Kidney epithelial cell (primary cell): Measurements from ENCODE around the gene HAT1. TPM values are rescaled to one million over a fixed set of nuclear protein-coding genes. Genes with fewer than 3 reads are reported as not detected.

Experiments used
- DNase-seq: peaks from one replicate; pipeline ENCODE4 v3.0.0-alpha.2; 2010; ENCODE audit warnings: low read depth
- H3K27me3 ChIP-seq: 2 replicates; pipeline ENCODE4 v1.6.0; 2011; ENCODE audit warnings: low read length; ENCODE audit not compliant: control insufficient read depth, insufficient read depth
- H3K36me3 ChIP-seq: 2 replicates; pipeline ENCODE4 v1.5.1; 2011; ENCODE audit warnings: low read length; ENCODE audit not compliant: control insufficient read depth, insufficient read depth
- H3K4me3 ChIP-seq: 2 replicates; pipeline ENCODE4 v1.5.1; 2011; ENCODE audit warnings: low read depth, mild to moderate bottlenecking, control low read depth, low read length
- total RNA-seq: library from RNA; depleted of rRNA; stranded (reverse); fragments of >200 nt; gene quantifications from 2 replicates; pipeline ENCODE4 v1.2.3, GENCODE V29; 2015
- TF ChIP-seq, protein P1 (sequence below): IDR thresholded peaks from 2 replicates; pipeline ENCODE4 v1.5.1; 2011; ENCODE audit warnings: mild to moderate bottlenecking, moderate library complexity, low read length, control low read depth, inconsistent platforms; ENCODE audit not compliant: insufficient read depth, poor library complexity, severe bottlenecking

Gene HAT1
- total RNA-seq, 1 donor from 2014 or later: 27.1 TPM

GRCh38 chr2:172011812-172012575 lies 89.7 kb downstream of the HAT1 start:
- no peaks in the 10 kb centered on the region for H3K27me3 ChIP-seq
- TF ChIP-seq, protein P1, sequence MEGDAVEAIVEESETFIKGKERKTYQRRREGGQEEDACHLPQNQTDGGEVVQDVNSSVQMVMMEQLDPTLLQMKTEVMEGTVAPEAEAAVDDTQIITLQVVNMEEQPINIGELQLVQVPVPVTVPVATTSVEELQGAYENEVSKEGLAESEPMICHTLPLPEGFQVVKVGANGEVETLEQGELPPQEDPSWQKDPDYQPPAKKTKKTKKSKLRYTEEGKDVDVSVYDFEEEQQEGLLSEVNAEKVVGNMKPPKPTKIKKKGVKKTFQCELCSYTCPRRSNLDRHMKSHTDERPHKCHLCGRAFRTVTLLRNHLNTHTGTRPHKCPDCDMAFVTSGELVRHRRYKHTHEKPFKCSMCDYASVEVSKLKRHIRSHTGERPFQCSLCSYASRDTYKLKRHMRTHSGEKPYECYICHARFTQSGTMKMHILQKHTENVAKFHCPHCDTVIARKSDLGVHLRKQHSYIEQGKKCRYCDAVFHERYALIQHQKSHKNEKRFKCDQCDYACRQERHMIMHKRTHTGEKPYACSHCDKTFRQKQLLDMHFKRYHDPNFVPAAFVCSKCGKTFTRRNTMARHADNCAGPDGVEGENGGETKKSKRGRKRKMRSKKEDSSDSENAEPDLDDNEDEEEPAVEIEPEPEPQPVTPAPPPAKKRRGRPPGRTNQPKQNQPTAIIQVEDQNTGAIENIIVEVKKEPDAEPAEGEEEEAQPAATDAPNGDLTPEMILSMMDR: no peak
- no peak overlapping the region for H3K4me3 ChIP-seq
- no peak for DNase-seq
- no peaks in the 10 kb centered on the region for H3K36me3 ChIP-seq

- DNase-seq: no peak
- Histone ChIP-seq H3K4me3 (no peak overlapping the region), H3K36me3 (no peaks in the 10 kb centered on the region), H3K27me3 (no peaks in the 10 kb centered on the region)
- TF ChIP-seq, protein P1: no peak
These were observed 90.6 kb downstream of the HAT1 start for GRCh38 chr2:172012677-172013391.

GRCh38 chr2:172013396-172013795 lies 91.1 kb downstream of the HAT1 start:
- Histone ChIP-seq H3K27me3 (no peaks in the 10 kb centered on the region), H3K4me3 (no peak overlapping the region), H3K36me3 (no peaks in the 10 kb centered on the region)
- TF ChIP-seq, protein P1: no peak
- no peak for DNase-seq

DNA sequence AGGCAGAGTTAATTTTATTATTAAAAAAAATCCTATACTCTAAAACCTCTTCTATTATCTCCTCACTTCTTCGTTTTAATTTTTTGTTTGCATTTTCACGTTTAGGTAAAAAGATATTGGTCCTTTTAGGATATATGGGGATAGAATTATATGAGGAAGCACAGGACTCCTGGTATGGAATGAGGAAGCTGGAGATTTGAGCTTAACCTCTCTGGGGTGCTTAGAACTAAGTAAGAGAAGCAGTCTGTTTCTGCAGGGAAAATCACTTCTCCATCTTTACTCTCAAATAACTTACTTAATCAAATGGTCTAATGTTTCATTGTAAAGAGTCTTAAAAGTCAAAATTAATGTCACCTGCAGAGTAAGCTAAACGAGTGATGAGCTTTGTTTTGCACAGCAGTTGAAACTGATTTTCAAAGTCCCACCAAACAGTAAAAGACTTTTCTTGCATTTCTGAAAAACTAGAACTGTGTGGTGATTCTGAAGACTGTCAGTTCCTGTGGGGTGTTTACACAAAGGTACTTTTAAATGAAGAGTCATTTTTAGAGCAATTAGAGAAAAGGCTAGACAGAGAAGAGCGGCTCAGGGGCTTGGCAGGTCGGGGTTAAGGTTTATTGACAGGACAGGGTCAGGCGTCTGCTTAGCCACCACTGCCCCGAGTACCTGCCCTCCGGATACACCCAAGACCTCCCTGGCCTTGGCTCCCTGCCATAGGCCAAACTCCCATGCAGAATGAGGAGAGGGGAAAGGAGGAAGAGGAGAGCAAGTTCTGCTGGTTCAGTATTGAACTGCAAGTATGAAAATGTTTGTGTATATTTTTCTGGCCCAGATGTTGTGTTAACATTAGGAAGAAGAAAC lies 99.0 kb downstream of the HAT1 start:
- DNase-seq: no peak
- Histone ChIP-seq H3K27me3 (no peaks in the 10 kb centered on the region), H3K36me3 (no peaks in the 10 kb centered on the region), H3K4me3 (no peak overlapping the region)
- TF ChIP-seq, protein P1: no peak

- Histone ChIP-seq H3K4me3 (no peak overlapping the region), H3K27me3 (no peaks in the 10 kb centered on the region), H3K36me3 (no peaks in the 10 kb centered on the region)
- TF ChIP-seq, protein P1: no peak
- DNase-seq: no peak
These were observed 99.7 kb downstream of the HAT1 start for GRCh38 chr2:172021955-172022354.
